Astrocyte (in vitro differentiated cells and primary cell): Measurements from ENCODE around the gene ACTN2. TPM values are rescaled to one million over a fixed set of nuclear protein-coding genes. Genes with fewer than 3 reads are reported as not detected.
A peak's percentile ranks its signal among the peaks of the same experiment; 100 is the strongest.

ENCODE experiments used
- DNase-seq: peaks from one replicate; pipeline ENCODE4 v3.0.0-alpha.2; 2010; ENCODE audit warnings: low read depth
- FAIRE-seq: peaks from 2 replicates; lab custom pipeline; 2011; peaks lifted over from hg19 to GRCh38; lab: Jason Lieb, UNC
- H2AFZ ChIP-seq: 2 replicates; pipeline ENCODE4 v1.6.0; 2012; ENCODE audit warnings: low read depth, low read length, inconsistent platforms
- H3K27ac ChIP-seq: 2 replicates; pipeline ENCODE4 v1.5.1; 2011; ENCODE audit warnings: low read depth, low read length, inconsistent platforms
- H3K27me3 ChIP-seq: 2 replicates; pipeline ENCODE4 v1.6.0; 2011; ENCODE audit warnings: low read length, inconsistent platforms; ENCODE audit not compliant: insufficient read depth
- H3K36me3 ChIP-seq: 2 replicates; pipeline ENCODE4 v1.5.1; 2011; ENCODE audit warnings: low read length, inconsistent platforms; ENCODE audit not compliant: insufficient read depth
- H3K4me1 ChIP-seq: 2 replicates; pipeline ENCODE4 v1.5.1; 2011; ENCODE audit warnings: low read length, inconsistent platforms; ENCODE audit not compliant: insufficient read depth
- H3K4me2 ChIP-seq: 2 replicates; pipeline ENCODE4 v1.6.0; 2012; ENCODE audit warnings: low read length, inconsistent platforms
- H3K4me3 ChIP-seq: 2 replicates; pipeline ENCODE4 v1.5.1; 2011; ENCODE audit warnings: low read depth, mild to moderate bottlenecking, low read length, inconsistent platforms; ENCODE audit not compliant: insufficient read depth
- H3K79me2 ChIP-seq: 2 replicates; pipeline ENCODE4 v1.6.0; 2012; ENCODE audit warnings: mild to moderate bottlenecking, low read length, inconsistent platforms; ENCODE audit not compliant: insufficient read depth
- H3K9ac ChIP-seq: 2 replicates; pipeline ENCODE4 v1.6.0; 2012; ENCODE audit warnings: mild to moderate bottlenecking, low read length, inconsistent platforms
- H3K9me3 ChIP-seq: 2 replicates; pipeline ENCODE4 v1.5.1; 2012; ENCODE audit warnings: low read depth, mild to moderate bottlenecking, low read length, inconsistent platforms; ENCODE audit not compliant: insufficient read depth
- H4K20me1 ChIP-seq: 2 replicates; pipeline ENCODE4 v1.6.0; 2012; ENCODE audit warnings: low read length, inconsistent platforms; ENCODE audit not compliant: insufficient read depth
- H3K27ac Mint-ChIP-seq: one replicate; pipeline ENCODE4 v1.8.0; 2021; ENCODE audit warnings: mild to moderate bottlenecking, mixed read lengths; ENCODE audit not compliant: unreplicated experiment
- H3K27me3 Mint-ChIP-seq: one replicate; pipeline ENCODE4 v1.8.0; 2021; ENCODE audit warnings: low read depth, mixed read lengths; ENCODE audit not compliant: unreplicated experiment
- H3K36me3 Mint-ChIP-seq: one replicate; pipeline ENCODE4 v1.8.0; 2021; ENCODE audit warnings: low read depth, mixed read lengths; ENCODE audit not compliant: unreplicated experiment
- H3K4me1 Mint-ChIP-seq: one replicate; pipeline ENCODE4 v1.8.0; 2021; ENCODE audit warnings: low read depth, mixed read lengths; ENCODE audit not compliant: unreplicated experiment
- H3K4me3 Mint-ChIP-seq: one replicate; pipeline ENCODE4 v1.8.0; 2021; ENCODE audit warnings: mild to moderate bottlenecking, moderate library complexity, mixed read lengths; ENCODE audit not compliant: unreplicated experiment
- H3K9me3 Mint-ChIP-seq: one replicate; pipeline ENCODE4 v1.8.0; 2021; ENCODE audit warnings: mild to moderate bottlenecking, mixed read lengths; ENCODE audit not compliant: unreplicated experiment
- EZH2 ChIP-seq: IDR thresholded peaks from 2 replicates; pipeline ENCODE4 v1.6.1; 2012; ENCODE audit warnings: mild to moderate bottlenecking, low read length, inconsistent platforms; ENCODE audit not compliant: insufficient read depth
- total RNA-seq: library from RNA; stranded (reverse); gene quantifications from 2 replicates; pipeline ENCODE4 v1.2.1, GENCODE V29; 2021
- TF ChIP-seq, protein P1 (sequence below): IDR thresholded peaks from 2 replicates; pipeline ENCODE4 v1.5.1; 2011; ENCODE audit warnings: low read depth, mild to moderate bottlenecking, inconsistent platforms, low read length, moderate library complexity; ENCODE audit not compliant: insufficient read depth

The ACTN2 gene
- total RNA-seq, 1 donor from 2014 or later = 0.89 TPM

DNA sequence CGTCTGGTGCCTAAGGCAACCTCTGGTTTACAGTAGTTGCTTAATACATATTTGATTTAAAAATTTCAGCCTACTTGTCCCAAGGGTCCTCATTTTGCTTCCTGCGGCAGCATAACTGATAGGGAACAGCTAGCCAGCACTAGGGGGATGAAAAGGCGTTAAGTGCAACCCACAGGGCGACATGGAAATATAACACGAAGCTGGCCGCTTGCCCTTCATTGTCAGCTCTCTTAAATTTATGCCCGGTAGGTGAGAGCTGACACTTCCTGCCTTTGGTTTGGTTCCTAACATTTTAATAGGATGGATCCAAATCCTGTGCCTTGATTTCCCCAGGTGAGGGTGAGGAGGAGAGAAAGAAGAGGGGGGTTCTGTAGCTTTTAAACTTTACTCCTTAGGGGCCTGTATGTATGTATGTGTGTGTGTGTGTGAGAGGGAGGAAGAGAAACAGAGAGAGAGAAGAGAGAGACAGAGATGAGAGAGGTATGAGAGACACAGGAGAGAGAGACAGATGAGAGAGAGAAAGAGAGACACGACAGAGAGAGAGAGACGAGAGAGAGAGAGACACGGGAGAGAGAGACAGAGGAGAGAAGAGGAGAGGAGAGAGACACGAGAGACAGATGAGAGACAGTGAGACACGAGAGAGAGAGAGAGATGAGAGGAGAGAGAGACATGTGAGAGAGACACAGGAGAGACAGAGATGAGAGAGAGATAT is 938 bp upstream of the ACTN2 start:
- Histone ChIP-seq H4K20me1 (no peaks in the 10 kb centered on the region), H3K27me3 (peaks cover 19% of the 10 kb centered on the region), H2AFZ (peak overlapping the region; percentile 69), H3K9me3 (no peaks in the 10 kb centered on the region), H3K9ac (no peak overlapping the region), H3K4me1 (peaks cover 7% of the 10 kb centered on the region), H3K27ac (no peak overlapping the region), H3K36me3 (no peaks in the 10 kb centered on the region), H3K79me2 (no peaks in the 10 kb centered on the region), H3K4me3 (no peak overlapping the region), H3K4me2 (peak overlapping the region; percentile 74)
- TF ChIP-seq EZH2 = no peak
- TF ChIP-seq, protein P1, sequence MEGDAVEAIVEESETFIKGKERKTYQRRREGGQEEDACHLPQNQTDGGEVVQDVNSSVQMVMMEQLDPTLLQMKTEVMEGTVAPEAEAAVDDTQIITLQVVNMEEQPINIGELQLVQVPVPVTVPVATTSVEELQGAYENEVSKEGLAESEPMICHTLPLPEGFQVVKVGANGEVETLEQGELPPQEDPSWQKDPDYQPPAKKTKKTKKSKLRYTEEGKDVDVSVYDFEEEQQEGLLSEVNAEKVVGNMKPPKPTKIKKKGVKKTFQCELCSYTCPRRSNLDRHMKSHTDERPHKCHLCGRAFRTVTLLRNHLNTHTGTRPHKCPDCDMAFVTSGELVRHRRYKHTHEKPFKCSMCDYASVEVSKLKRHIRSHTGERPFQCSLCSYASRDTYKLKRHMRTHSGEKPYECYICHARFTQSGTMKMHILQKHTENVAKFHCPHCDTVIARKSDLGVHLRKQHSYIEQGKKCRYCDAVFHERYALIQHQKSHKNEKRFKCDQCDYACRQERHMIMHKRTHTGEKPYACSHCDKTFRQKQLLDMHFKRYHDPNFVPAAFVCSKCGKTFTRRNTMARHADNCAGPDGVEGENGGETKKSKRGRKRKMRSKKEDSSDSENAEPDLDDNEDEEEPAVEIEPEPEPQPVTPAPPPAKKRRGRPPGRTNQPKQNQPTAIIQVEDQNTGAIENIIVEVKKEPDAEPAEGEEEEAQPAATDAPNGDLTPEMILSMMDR = no peak
- H3K36me3 Mint-ChIP-seq = no peaks in the 10 kb centered on the region
- H3K9me3 Mint-ChIP-seq = peaks cover 2% of the 10 kb centered on the region
- FAIRE-seq = no peak
- peaks cover 1% of the 10 kb centered on the region for H3K4me1 Mint-ChIP-seq
- peak overlapping the region; percentile 74 for H3K4me3 Mint-ChIP-seq
- H3K27ac Mint-ChIP-seq = peak overlapping the region; percentile 42
- H3K27me3 Mint-ChIP-seq = peaks cover 24% of the 10 kb centered on the region
- DNase-seq = no peak

DNA sequence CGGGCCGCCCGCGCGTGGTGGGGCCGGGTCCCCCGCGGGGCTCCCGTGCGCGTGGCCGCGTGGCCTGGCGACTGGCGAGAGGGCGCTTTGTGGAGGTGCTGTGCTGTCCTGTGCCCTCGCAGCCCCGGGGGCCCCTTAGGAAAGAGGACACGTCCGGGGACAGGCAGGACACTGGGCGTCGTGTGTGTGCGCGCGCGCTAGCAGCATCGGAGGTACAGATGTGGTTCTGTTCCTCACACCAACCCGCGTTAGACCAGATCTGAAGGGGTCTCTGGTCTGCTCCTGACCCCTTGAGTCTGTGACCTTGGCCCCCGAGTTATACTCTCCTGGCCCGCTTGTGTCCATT is 489 bp downstream of the ACTN2 start:
- H3K9me3 ChIP-seq = no peaks in the 10 kb centered on the region
- H3K4me1 ChIP-seq = peaks cover 7% of the 10 kb centered on the region
- H3K4me2 ChIP-seq = peak overlapping the region; percentile 82
- peak overlapping the region; percentile 18 for H3K9ac ChIP-seq
- TF ChIP-seq, protein P1 = no peak
- TF ChIP-seq EZH2 = peak; percentile 21
- H3K36me3 ChIP-seq = no peaks in the 10 kb centered on the region
- H3K4me3 ChIP-seq = peak overlapping the region; percentile 48
- H2AFZ ChIP-seq = peak overlapping the region; percentile 87
- H3K27me3 ChIP-seq = peaks cover 19% of the 10 kb centered on the region
- Mint-ChIP-seq H3K4me3 (peak overlapping the region; percentile 79), H3K27me3 (peaks cover 24% of the 10 kb centered on the region), H3K9me3 (peaks cover 2% of the 10 kb centered on the region), H3K4me1 (peaks cover 3% of the 10 kb centered on the region), H3K36me3 (no peaks in the 10 kb centered on the region), H3K27ac (no peak overlapping the region)
- no peak overlapping the region for H3K27ac ChIP-seq
- DNase-seq = no peak
- H4K20me1 ChIP-seq = no peaks in the 10 kb centered on the region
- no peaks in the 10 kb centered on the region for H3K79me2 ChIP-seq
- FAIRE-seq = no peak

DNA sequence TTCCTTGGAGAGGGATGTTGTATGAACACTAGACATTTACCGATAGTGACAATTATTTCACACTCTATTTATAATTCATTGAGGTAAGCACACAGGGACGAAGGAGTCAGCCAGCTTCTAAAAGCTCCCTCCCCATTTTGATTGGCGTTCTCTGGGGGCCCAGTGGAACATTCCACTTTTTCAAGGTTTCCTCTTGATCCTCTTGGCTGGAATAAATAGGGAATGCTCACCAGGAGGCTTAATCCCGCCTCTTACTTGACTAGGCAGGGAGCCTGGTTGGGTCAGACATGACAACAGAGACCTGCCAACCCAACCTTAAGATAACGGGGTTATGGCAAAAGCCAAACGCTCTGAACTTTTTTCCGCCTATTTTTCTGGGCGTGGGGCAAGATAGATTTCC is 974 bp downstream of the ACTN2 start:
- H3K9me3 Mint-ChIP-seq = peaks cover 2% of the 10 kb centered on the region
- peaks cover 4% of the 10 kb centered on the region for H3K4me1 Mint-ChIP-seq
- peaks cover 24% of the 10 kb centered on the region for H3K27me3 Mint-ChIP-seq
- Histone ChIP-seq H3K4me3 (no peak overlapping the region), H3K27ac (no peak overlapping the region), H3K4me1 (peaks cover 7% of the 10 kb centered on the region), H3K27me3 (peaks cover 19% of the 10 kb centered on the region), H3K9ac (no peak overlapping the region), H2AFZ (no peak overlapping the region), H3K4me2 (peak overlapping the region; percentile 82), H4K20me1 (no peaks in the 10 kb centered on the region), H3K36me3 (no peaks in the 10 kb centered on the region), H3K79me2 (no peaks in the 10 kb centered on the region), H3K9me3 (no peaks in the 10 kb centered on the region)
- H3K36me3 Mint-ChIP-seq = no peaks in the 10 kb centered on the region
- H3K27ac Mint-ChIP-seq = no peak overlapping the region
- FAIRE-seq = no peak
- peak overlapping the region; percentile 79 for H3K4me3 Mint-ChIP-seq
- TF ChIP-seq EZH2 = no peak
- TF ChIP-seq, protein P1 = no peak
- no peak for DNase-seq
